Osteocyte (in vitro differentiated cells): ENCODE data around the gene COL4A1. TPM values are rescaled to one million over a fixed set of nuclear protein-coding genes. Genes with fewer than 3 reads are reported as not detected.

Experiments
- DNase-seq: peaks from one replicate; pipeline ENCODE4 v3.0.0; 2021; ENCODE audit warnings: mixed read lengths; ENCODE audit not compliant: unreplicated experiment; ENCODE audit errors: extremely low spot score
- H3K27ac Mint-ChIP-seq: one replicate; pipeline ENCODE4 v1.8.0; 2021; ENCODE audit warnings: mild to moderate bottlenecking, mixed read lengths; ENCODE audit not compliant: unreplicated experiment
- H3K27me3 Mint-ChIP-seq: one replicate; pipeline ENCODE4 v1.8.0; 2021; ENCODE audit warnings: mixed read lengths; ENCODE audit not compliant: unreplicated experiment
- H3K36me3 Mint-ChIP-seq: one replicate; pipeline ENCODE4 v1.8.0; 2021; ENCODE audit warnings: mixed read lengths; ENCODE audit not compliant: unreplicated experiment
- H3K4me1 Mint-ChIP-seq: one replicate; pipeline ENCODE4 v1.8.0; 2021; ENCODE audit warnings: mixed read lengths; ENCODE audit not compliant: unreplicated experiment
- H3K4me3 Mint-ChIP-seq: one replicate; pipeline ENCODE4 v1.8.0; 2021; ENCODE audit warnings: mild to moderate bottlenecking, moderate library complexity, mixed read lengths; ENCODE audit not compliant: unreplicated experiment
- H3K9me3 Mint-ChIP-seq: one replicate; pipeline ENCODE4 v1.8.0; 2021; ENCODE audit warnings: mixed read lengths; ENCODE audit not compliant: unreplicated experiment
- total RNA-seq: library from RNA; stranded (reverse); gene quantifications from 2 replicates; pipeline ENCODE4 v1.2.1, GENCODE V29; 2021
- TF ChIP-seq, protein P1 (sequence below): fragments of 200-600 bp; sonication (generic); IDR thresholded peaks from 2 replicates; pipeline ENCODE4 v1.5.0; 2021; ENCODE audit warnings: antibody characterized with exemption, mild to moderate bottlenecking, moderate library complexity

The COL4A1 gene
- total RNA-seq, 1 donor from 2014 or later, result 3,181 TPM

- Mint-ChIP-seq H3K27me3 (no peaks in the 10 kb centered on the region), H3K4me1 (peaks cover under 1% of the 10 kb centered on the region), H3K4me3 (no peak overlapping the region), H3K27ac (no peak overlapping the region), H3K9me3 (no peaks in the 10 kb centered on the region), H3K36me3 (peaks cover 71% of the 10 kb centered on the region)
- TF ChIP-seq, protein P1, sequence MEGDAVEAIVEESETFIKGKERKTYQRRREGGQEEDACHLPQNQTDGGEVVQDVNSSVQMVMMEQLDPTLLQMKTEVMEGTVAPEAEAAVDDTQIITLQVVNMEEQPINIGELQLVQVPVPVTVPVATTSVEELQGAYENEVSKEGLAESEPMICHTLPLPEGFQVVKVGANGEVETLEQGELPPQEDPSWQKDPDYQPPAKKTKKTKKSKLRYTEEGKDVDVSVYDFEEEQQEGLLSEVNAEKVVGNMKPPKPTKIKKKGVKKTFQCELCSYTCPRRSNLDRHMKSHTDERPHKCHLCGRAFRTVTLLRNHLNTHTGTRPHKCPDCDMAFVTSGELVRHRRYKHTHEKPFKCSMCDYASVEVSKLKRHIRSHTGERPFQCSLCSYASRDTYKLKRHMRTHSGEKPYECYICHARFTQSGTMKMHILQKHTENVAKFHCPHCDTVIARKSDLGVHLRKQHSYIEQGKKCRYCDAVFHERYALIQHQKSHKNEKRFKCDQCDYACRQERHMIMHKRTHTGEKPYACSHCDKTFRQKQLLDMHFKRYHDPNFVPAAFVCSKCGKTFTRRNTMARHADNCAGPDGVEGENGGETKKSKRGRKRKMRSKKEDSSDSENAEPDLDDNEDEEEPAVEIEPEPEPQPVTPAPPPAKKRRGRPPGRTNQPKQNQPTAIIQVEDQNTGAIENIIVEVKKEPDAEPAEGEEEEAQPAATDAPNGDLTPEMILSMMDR, result no peak
- DNase-seq, result no peak
These were observed 124.5 kb downstream of the COL4A1 start for GRCh38 chr13:110182461-110182860.

GRCh38 chr13:110182003-110182402, 125.0 kb downstream of the COL4A1 start:
- Mint-ChIP-seq H3K36me3 (peaks cover 72% of the 10 kb centered on the region), H3K4me1 (no peaks in the 10 kb centered on the region), H3K27ac (no peak overlapping the region)

DNA sequence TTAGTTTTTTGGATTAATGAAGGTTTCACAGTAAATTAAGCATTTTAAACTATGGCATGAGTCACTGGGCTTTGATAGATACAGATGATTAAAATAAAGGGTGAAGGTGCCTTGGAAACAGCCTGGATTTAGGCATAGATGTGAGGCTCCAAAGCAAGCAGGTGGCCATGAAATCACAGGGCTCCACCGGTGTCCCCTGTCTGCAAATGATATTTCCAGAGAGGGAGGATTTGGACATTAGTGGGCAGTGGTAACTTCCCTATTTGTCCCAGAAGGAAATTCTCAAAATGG, 127.2 kb downstream of the COL4A1 start:
- Mint-ChIP-seq H3K27ac (peak overlapping the region; percentile 31), H3K36me3 (peaks cover 75% of the 10 kb centered on the region), H3K4me1 (no peaks in the 10 kb centered on the region), H3K9me3 (no peaks in the 10 kb centered on the region), H3K27me3 (no peaks in the 10 kb centered on the region), H3K4me3 (no peak overlapping the region)
- no peak for DNase-seq
- TF ChIP-seq, protein P1, result no peak

More at GRCh38 chr13:110182003-110182402, 125.0 kb downstream of the COL4A1 start:
- Mint-ChIP-seq H3K4me3 (no peak overlapping the region), H3K27me3 (no peaks in the 10 kb centered on the region), H3K9me3 (no peaks in the 10 kb centered on the region)
- TF ChIP-seq, protein P1, result no peak
- no peak for DNase-seq

DNA sequence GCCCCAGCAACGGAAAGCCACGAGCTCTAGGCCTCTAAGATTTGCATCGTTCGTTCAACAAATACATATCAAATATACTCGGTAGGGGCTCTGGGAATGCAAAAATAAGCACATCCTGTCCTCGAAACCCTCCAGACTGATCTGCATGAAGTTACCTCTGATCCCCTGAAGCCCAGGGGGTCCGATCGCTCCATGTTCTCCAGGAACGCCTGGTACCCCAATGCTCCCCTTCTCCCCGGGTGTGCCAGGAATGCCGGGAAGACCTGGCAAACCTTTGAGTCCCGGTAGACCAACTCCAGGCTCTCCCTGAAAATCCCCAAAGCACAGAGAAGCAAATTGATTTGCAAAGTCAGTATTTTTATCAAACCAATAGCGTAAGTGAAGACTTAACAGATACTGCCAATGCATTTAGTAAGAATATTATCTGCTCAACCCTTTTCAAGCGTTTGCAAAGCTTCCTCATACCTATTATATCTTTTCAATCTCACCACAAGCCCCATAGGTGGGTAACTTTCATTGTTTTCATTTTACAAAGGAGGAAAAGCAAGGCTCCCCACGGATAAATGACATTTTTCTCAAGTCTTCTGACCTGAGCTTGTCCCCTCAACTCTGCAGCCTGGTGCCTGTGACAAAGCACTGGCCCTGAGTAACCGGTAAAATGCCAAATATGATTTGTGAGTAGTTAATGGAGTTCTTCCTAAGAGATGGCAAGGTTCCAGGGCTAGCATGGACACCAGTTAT, 127.7 kb downstream of the COL4A1 start:
- TF ChIP-seq, protein P1, result no peak
- Mint-ChIP-seq H3K4me3 (no peak overlapping the region), H3K4me1 (no peaks in the 10 kb centered on the region), H3K27me3 (no peaks in the 10 kb centered on the region), H3K36me3 (peaks cover 79% of the 10 kb centered on the region), H3K27ac (peak overlapping the region; percentile 54), H3K9me3 (no peaks in the 10 kb centered on the region)
- DNase-seq, result no peak

DNA sequence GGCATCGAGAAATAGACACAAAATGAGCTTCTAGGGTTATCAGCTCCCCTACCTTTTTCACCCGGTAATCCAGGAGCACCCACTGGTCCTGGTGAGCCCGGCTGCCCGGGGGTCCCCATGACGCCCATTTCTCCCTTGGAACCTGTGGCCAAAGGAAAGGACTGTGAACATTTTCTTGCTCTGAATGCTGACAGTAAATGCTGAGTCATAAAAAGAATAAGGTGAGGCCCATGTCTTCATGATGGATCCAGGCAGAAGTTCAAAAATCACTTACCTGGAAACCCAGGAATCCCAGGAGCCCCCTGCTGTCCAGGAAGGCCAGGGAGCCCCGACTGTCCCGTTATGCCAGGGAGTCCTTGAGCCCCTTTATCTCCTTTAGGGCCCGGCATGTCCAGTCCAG, 129.2 kb downstream of the COL4A1 start:
- Mint-ChIP-seq H3K36me3 (peaks cover 85% of the 10 kb centered on the region), H3K4me1 (no peaks in the 10 kb centered on the region), H3K4me3 (no peak overlapping the region), H3K27ac (peak overlapping the region; percentile 38), H3K27me3 (no peaks in the 10 kb centered on the region), H3K9me3 (no peaks in the 10 kb centered on the region)
- TF ChIP-seq, protein P1, result no peak
- DNase-seq, result no peak
